Stimulated activated memory B cell treated with anti-CD40 and anti-IgM and Interleukin-4, amounts not matched to agents 10 μg/mL and 1 μg/mL and 100 μg/mL, for 72 hours (primary cell): ENCODE results near the gene NRP1.

Source experiments
- ATAC-seq: fragments of 150-1000 bp; cut with Tn5 transposase; 2 replicates; pipeline ENCODE4 v1.10.0; 2021
- H3K27ac Mint-ChIP-seq: one replicate; pipeline ENCODE4 v1.8.0; 2022; ENCODE audit warnings: mild to moderate bottlenecking, mixed read lengths
- H3K27me3 Mint-ChIP-seq: one replicate; pipeline ENCODE4 v1.8.0; 2022; ENCODE audit warnings: mixed read lengths
- H3K36me3 Mint-ChIP-seq: one replicate; pipeline ENCODE4 v1.8.0; 2022; ENCODE audit warnings: mixed read lengths
- H3K4me1 Mint-ChIP-seq: one replicate; pipeline ENCODE4 v1.8.0; 2022; ENCODE audit warnings: mixed read lengths
- H3K4me3 Mint-ChIP-seq: one replicate; pipeline ENCODE4 v1.8.0; 2022; ENCODE audit warnings: mild to moderate bottlenecking, moderate library complexity, mixed read lengths
- H3K9me3 Mint-ChIP-seq: one replicate; pipeline ENCODE4 v1.8.0; 2022; ENCODE audit warnings: mixed read lengths

NRP1 gene

GRCh38 chr10:33358016-33358415, 23.5 kb upstream of the NRP1 start:
- H3K27ac Mint-ChIP-seq, result no peak overlapping the region
- H3K36me3 Mint-ChIP-seq, result no peaks in the 10 kb centered on the region
- H3K27me3 Mint-ChIP-seq, result no peaks in the 10 kb centered on the region
- no peak for ATAC-seq
- H3K4me1 Mint-ChIP-seq, result no peaks in the 10 kb centered on the region
- no peak overlapping the region for H3K4me3 Mint-ChIP-seq
- H3K9me3 Mint-ChIP-seq, result peaks cover 3% of the 10 kb centered on the region

DNA sequence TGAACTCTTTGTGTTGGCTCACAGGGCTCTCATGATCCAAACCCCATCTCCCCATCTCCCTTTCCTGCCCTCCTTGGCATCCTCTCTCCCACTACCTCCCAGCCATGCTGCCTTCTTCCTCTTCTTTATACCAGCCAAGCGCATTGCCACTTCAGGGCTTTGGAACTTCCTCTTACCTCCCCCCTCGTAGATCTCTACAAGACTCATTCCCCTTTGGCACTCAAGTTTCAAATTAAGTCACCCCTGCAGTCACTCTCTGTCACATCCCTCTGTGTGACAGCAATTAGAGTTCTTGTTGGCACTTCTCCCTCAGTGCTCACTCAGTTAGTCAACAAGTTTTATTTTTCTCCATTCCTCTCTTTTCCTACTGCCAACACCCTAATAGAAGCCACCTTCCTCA, 20.8 kb upstream of the NRP1 start:
- Mint-ChIP-seq H3K9me3 (no peaks in the 10 kb centered on the region), H3K36me3 (no peaks in the 10 kb centered on the region), H3K27me3 (no peaks in the 10 kb centered on the region), H3K27ac (no peak overlapping the region), H3K4me3 (no peak overlapping the region), H3K4me1 (no peaks in the 10 kb centered on the region)
- ATAC-seq, result no peak

DNA sequence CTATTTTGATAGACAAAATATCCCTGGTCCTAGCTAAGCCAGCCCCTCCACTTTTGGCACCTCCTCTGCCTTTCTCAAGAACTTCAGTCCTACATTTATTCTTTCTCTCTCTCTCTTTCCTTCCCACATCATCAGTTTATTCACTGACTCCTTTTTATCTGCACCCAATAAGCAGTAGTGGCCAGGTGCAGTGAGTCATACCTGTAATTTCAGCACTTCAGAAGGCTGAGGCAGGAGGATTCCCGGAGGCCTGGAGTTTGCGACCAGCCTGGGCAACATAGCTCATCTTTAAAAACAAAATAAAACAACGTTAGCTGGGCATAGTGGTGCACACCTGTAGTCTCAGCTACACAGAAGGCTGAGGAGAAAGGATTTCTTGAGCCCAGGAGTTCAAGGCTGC, 19.4 kb upstream of the NRP1 start:
- no peak overlapping the region for H3K27ac Mint-ChIP-seq
- no peaks in the 10 kb centered on the region for H3K27me3 Mint-ChIP-seq
- H3K4me1 Mint-ChIP-seq, result no peaks in the 10 kb centered on the region
- ATAC-seq, result no peak
- no peaks in the 10 kb centered on the region for H3K9me3 Mint-ChIP-seq
- H3K36me3 Mint-ChIP-seq, result no peaks in the 10 kb centered on the region
- no peak overlapping the region for H3K4me3 Mint-ChIP-seq

DNA sequence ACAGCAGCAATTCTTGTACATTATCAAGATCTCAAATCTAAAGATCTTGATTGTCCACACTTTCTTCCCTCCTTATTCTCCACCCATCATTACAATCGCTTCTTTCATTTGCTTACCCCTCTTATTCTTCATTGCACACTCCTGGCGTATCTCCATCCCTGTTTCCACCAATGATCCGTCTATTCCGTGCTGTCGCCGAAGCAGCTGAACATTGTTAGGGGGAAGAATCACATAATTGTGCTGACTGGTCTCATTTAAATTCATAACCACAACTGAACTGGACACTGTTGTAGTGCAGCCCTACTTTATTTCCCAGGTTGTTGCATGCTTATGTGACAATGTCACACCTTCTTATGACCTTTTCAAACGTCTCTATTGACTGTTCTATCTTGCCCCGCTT, 18.9 kb upstream of the NRP1 start:
- Mint-ChIP-seq H3K36me3 (no peaks in the 10 kb centered on the region), H3K4me3 (no peak overlapping the region), H3K9me3 (no peaks in the 10 kb centered on the region), H3K27ac (no peak overlapping the region), H3K4me1 (no peaks in the 10 kb centered on the region), H3K27me3 (no peaks in the 10 kb centered on the region)
- ATAC-seq, result no peak

DNA sequence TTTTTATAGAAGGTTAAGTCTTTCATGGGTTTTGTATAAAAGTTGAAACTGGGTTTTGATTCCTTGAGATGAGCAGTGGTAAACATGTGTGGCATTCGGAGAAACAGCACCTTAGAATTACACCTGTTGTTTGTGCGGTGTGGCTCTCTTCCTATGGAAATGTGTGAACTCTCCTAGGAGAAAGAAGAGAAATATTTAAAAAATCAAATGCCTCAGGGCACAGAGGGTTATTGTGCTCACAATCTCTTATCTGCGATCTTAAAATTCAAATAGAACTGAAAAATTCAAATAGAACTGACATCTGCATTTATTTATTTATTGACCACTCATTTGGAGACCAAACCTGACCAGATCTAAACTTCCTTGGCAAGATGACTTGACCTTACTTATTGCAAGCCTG, 18.1 kb upstream of the NRP1 start:
- Mint-ChIP-seq H3K9me3 (no peaks in the 10 kb centered on the region), H3K36me3 (no peaks in the 10 kb centered on the region), H3K4me3 (no peak overlapping the region), H3K27ac (no peak overlapping the region), H3K27me3 (no peaks in the 10 kb centered on the region), H3K4me1 (no peaks in the 10 kb centered on the region)
- ATAC-seq, result no peak

GRCh38 chr10:33352175-33352574, 17.7 kb upstream of the NRP1 start:
- H3K27ac Mint-ChIP-seq, result no peak overlapping the region

GRCh38 chr10:33350041-33350440, 15.6 kb upstream of the NRP1 start:
- no peak overlapping the region for H3K27ac Mint-ChIP-seq
- H3K9me3 Mint-ChIP-seq, result no peaks in the 10 kb centered on the region

More at GRCh38 chr10:33352175-33352574, 17.7 kb upstream of the NRP1 start:
- Mint-ChIP-seq H3K4me3 (no peak overlapping the region), H3K27me3 (no peaks in the 10 kb centered on the region), H3K36me3 (no peaks in the 10 kb centered on the region), H3K4me1 (no peaks in the 10 kb centered on the region), H3K9me3 (no peaks in the 10 kb centered on the region)
- ATAC-seq, result no peak

DNA sequence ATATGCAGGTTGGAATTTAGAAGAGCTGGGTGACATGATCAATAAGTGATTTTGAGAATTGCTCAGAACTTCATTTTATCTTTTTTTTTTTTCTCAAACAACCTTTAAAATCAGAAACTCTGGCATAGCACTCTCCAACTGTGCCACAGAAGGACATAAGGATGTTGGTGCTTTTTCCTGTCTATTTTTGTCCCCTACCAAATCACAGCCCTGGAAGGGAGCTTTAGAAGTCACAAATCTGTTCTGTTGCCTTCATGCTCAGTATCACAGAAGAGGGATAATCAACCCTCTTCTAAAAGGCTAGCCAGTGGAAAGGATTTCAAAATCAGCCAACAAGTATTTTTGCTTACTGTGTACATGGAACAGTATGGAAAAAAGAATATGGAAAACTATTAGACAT, 14.8 kb upstream of the NRP1 start:
- Mint-ChIP-seq H3K4me3 (no peak overlapping the region), H3K4me1 (no peaks in the 10 kb centered on the region), H3K36me3 (no peaks in the 10 kb centered on the region), H3K27me3 (peaks cover 19% of the 10 kb centered on the region), H3K9me3 (peaks cover 5% of the 10 kb centered on the region), H3K27ac (no peak overlapping the region)
- no peak for ATAC-seq

More at GRCh38 chr10:33350041-33350440, 15.6 kb upstream of the NRP1 start:
- Mint-ChIP-seq H3K4me3 (no peak overlapping the region), H3K27me3 (peaks cover 11% of the 10 kb centered on the region), H3K4me1 (no peaks in the 10 kb centered on the region), H3K36me3 (no peaks in the 10 kb centered on the region)
- no peak for ATAC-seq

GRCh38 chr10:33347211-33347610, 12.7 kb upstream of the NRP1 start:
- no peak overlapping the region for H3K4me3 Mint-ChIP-seq
- no peaks in the 10 kb centered on the region for H3K36me3 Mint-ChIP-seq
- ATAC-seq, result no peak
- no peak overlapping the region for H3K27ac Mint-ChIP-seq
- peaks cover 5% of the 10 kb centered on the region for H3K9me3 Mint-ChIP-seq
- H3K27me3 Mint-ChIP-seq, result peaks cover 38% of the 10 kb centered on the region
- H3K4me1 Mint-ChIP-seq, result no peaks in the 10 kb centered on the region

- peaks cover 38% of the 10 kb centered on the region for H3K27me3 Mint-ChIP-seq
- no peak overlapping the region for H3K4me3 Mint-ChIP-seq
- ATAC-seq, result no peak
- H3K36me3 Mint-ChIP-seq, result no peaks in the 10 kb centered on the region
- H3K27ac Mint-ChIP-seq, result no peak overlapping the region
- H3K4me1 Mint-ChIP-seq, result no peaks in the 10 kb centered on the region
- H3K9me3 Mint-ChIP-seq, result peaks cover 5% of the 10 kb centered on the region
These were observed 10.8 kb upstream of the NRP1 start for GRCh38 chr10:33345236-33345635.

GRCh38 chr10:33344676-33345075, 10.2 kb upstream of the NRP1 start:
- no peak for ATAC-seq
- no peak overlapping the region for H3K27ac Mint-ChIP-seq
- no peak overlapping the region for H3K4me3 Mint-ChIP-seq
- peaks cover 40% of the 10 kb centered on the region for H3K27me3 Mint-ChIP-seq
- H3K4me1 Mint-ChIP-seq, result no peaks in the 10 kb centered on the region
- no peaks in the 10 kb centered on the region for H3K36me3 Mint-ChIP-seq
- H3K9me3 Mint-ChIP-seq, result peaks cover 5% of the 10 kb centered on the region

- Mint-ChIP-seq H3K27ac (no peak overlapping the region), H3K27me3 (peaks cover 60% of the 10 kb centered on the region)
- ATAC-seq, result no peak
These were observed 7.2 kb upstream of the NRP1 start for GRCh38 chr10:33341637-33342036.

DNA sequence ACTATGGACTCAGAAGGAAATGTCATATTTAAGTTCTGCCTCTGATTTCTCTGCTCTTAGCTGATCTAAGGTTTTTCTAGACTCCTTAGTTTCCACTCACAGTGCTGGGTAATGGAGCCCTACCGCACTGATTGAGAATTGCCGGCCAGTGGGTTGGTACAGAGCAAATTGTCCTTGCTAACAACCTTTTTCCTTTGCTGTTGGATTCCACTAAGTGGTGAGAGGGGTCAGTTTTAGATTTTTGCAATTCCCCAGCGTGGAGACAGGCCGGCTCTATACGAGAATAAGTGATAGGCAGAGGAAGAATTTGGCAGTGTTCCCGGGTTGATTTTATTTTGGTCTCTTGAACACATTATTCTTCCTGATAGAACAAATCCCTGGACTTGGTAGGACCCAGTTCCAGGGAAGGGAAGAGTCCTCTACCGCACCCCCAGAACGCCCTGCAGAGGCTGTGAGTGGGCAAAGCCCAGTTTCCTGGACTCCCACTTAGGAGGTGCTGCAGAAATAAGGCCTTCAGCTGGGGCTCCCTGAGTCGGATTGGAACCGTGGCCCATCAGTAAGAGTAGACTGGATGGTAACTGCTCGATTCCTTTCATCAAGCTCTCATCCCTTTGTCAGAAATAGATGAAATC, 3.0 kb upstream of the NRP1 start:
- Mint-ChIP-seq H3K27me3 (peaks cover 56% of the 10 kb centered on the region), H3K27ac (no peak overlapping the region), H3K4me1 (peaks cover 16% of the 10 kb centered on the region), H3K36me3 (no peaks in the 10 kb centered on the region), H3K9me3 (no peaks in the 10 kb centered on the region), H3K4me3 (peak overlapping the region; percentile 21)
- ATAC-seq, result no peak

More at GRCh38 chr10:33341637-33342036, 7.2 kb upstream of the NRP1 start:
- Mint-ChIP-seq H3K4me3 (no peak overlapping the region), H3K36me3 (no peaks in the 10 kb centered on the region), H3K4me1 (no peaks in the 10 kb centered on the region), H3K9me3 (peaks cover 5% of the 10 kb centered on the region)

DNA sequence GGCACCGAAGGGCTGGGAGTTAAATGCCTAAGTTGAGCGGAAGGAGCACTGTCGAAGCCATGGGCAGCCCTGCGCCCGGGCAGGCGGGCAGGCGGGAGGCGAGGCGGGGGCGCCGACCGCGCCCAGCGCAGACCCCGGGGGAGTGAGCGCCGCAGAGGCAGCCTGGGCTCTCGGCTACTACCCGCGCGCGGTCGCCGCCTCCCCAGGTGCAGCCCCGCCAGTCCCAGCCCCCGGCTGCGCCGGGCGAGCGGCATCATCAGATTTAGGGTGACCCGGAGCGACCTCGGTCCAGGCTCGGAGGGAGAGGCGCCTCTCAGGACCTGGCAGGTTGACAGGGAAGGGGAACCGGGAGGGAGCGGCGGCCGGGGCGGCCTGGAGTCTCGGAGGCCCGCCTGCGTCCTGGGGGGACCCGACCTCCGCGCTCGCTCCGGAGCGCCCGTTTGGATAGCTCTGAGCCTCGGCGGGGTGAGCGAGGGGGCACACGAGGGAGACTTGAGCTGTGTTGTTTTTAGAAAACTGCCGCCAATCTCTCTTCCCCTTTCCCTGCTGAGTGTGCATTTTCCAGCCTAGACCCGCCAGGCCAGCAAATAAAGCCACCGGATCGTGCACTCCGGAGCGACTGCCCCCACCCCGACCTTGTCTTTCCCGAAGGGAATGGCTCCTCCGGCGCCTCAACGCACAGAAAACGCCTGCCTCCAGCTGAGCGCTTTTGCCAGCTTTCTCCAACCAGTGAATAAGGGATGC, 2.3 kb upstream of the NRP1 start:
- peaks cover 62% of the 10 kb centered on the region for H3K27me3 Mint-ChIP-seq
- peaks cover 16% of the 10 kb centered on the region for H3K4me1 Mint-ChIP-seq
- H3K27ac Mint-ChIP-seq, result no peak overlapping the region
- no peak for ATAC-seq
- H3K4me3 Mint-ChIP-seq, result peak overlapping the region; percentile 21
- H3K9me3 Mint-ChIP-seq, result no peaks in the 10 kb centered on the region
- H3K36me3 Mint-ChIP-seq, result no peaks in the 10 kb centered on the region

- Mint-ChIP-seq H3K36me3 (no peaks in the 10 kb centered on the region), H3K9me3 (no peaks in the 10 kb centered on the region), H3K27me3 (peaks cover 68% of the 10 kb centered on the region), H3K4me3 (no peak overlapping the region), H3K4me1 (peaks cover 16% of the 10 kb centered on the region), H3K27ac (no peak overlapping the region)
- no peak for ATAC-seq
These were observed 1.5 kb upstream of the NRP1 start for GRCh38 chr10:33335801-33336581.

GRCh38 chr10:33335551-33335800, 1.0 kb upstream of the NRP1 start:
- Mint-ChIP-seq H3K9me3 (no peaks in the 10 kb centered on the region), H3K36me3 (no peaks in the 10 kb centered on the region), H3K4me1 (peaks cover 16% of the 10 kb centered on the region), H3K27me3 (peaks cover 74% of the 10 kb centered on the region), H3K27ac (no peak overlapping the region), H3K4me3 (no peak overlapping the region)
- ATAC-seq, result no peak
